IMR-90 (cell line): ENCODE measurements around the gene SIPA1. TPM values are rescaled to one million over a fixed set of nuclear protein-coding genes. Genes with fewer than 3 reads are reported as not detected.

Source experiments
- ATAC-seq: fragments of 200-7000 bp; cut with Tn5 transposase; 2 replicates; pipeline ENCODE4 v1.9.1; 2020; ENCODE audit warnings: low read depth, mild to moderate bottlenecking, moderate library complexity
- BruUV-seq: library from RNA; stranded (reverse); fragments of 400-500 nt; replicated peaks from 2 replicates; lab custom pipeline; 2021; lab: Mats Ljungman, UMichigan
- CTCF ChIA-PET: fragments of 300-600 bp; formaldehyde crosslinking; extraction: SDS; loops from one replicate; lab custom pipeline; 2021; ENCODE audit warnings: antibody characterized with exemption; lab: Yijun Ruan, JAX
- POLR2A ChIA-PET: fragments of 300-600 bp; sonication (Branson Sonifier 250); formaldehyde crosslinking; loops from one replicate; lab custom pipeline; 2022; ENCODE audit warnings: antibody characterized with exemption; ENCODE audit not compliant: unreplicated experiment; lab: Charles Lee
- DNase-seq: peaks from one replicate; pipeline ENCODE4 v3.0.0; 2013
- H2AFZ ChIP-seq: replicated peaks from 2 replicates; pipeline ENCODE3; 2013; ENCODE audit warnings: low read length, mild to moderate bottlenecking; ENCODE audit not compliant: poor library complexity
- H2AK5ac ChIP-seq: 2 replicates; pipeline ENCODE4 v1.6.1; 2013; ENCODE audit warnings: low read depth, low read length, inconsistent platforms
- H2AK9ac ChIP-seq: replicated peaks from 2 replicates; pipeline ENCODE3; 2013; ENCODE audit warnings: mild to moderate bottlenecking, low read depth, low read length, moderate library complexity; ENCODE audit not compliant: poor library complexity
- H2BK120ac ChIP-seq: 2 replicates; pipeline ENCODE4 v1.6.1; 2013; ENCODE audit warnings: low read depth, low read length, inconsistent platforms
- H2BK15ac ChIP-seq: 3 replicates; pipeline ENCODE4 v1.6.1; 2013; ENCODE audit warnings: low read depth, low read length, inconsistent platforms
- H2BK20ac ChIP-seq: 2 replicates; pipeline ENCODE4 v1.6.1; 2013; ENCODE audit warnings: low read depth, mild to moderate bottlenecking, inconsistent platforms, low read length, moderate library complexity
- H2BK5ac ChIP-seq: 2 replicates; pipeline ENCODE4 v1.6.1; 2013; ENCODE audit warnings: mild to moderate bottlenecking, low read depth, low read length, inconsistent platforms; ENCODE audit not compliant: poor library complexity, severe bottlenecking
- H3K14ac ChIP-seq: replicated peaks from 2 replicates; pipeline ENCODE4 v1.6.1; 2013; ENCODE audit warnings: low read depth, low read length, inconsistent platforms
- H3K18ac ChIP-seq: 2 replicates; pipeline ENCODE4 v1.6.1; 2013; ENCODE audit warnings: low read depth, low read length, control low read depth
- H3K23ac ChIP-seq: 2 replicates; pipeline ENCODE4 v1.6.1; 2013; ENCODE audit warnings: low read depth, low read length, inconsistent platforms
- H3K27ac ChIP-seq: 2 replicates; pipeline ENCODE4 v1.5.1; 2013; ENCODE audit warnings: mild to moderate bottlenecking, control low read depth, low read length; ENCODE audit not compliant: insufficient read depth
- H3K27me3 ChIP-seq: 2 replicates; pipeline ENCODE4 v1.6.1; 2013; ENCODE audit warnings: low read length; ENCODE audit not compliant: control insufficient read depth, insufficient read depth
- H3K36me3 ChIP-seq: 2 replicates; pipeline ENCODE4 v1.6.1; 2013; ENCODE audit warnings: low read length, mixed read lengths; ENCODE audit not compliant: control insufficient read depth, insufficient read depth
- H3K4ac ChIP-seq: 2 replicates; pipeline ENCODE4 v1.6.1; 2013; ENCODE audit warnings: low read depth, low read length, inconsistent platforms
- H3K4me1 ChIP-seq: 2 replicates; pipeline ENCODE4 v1.6.1; 2013; ENCODE audit warnings: low read length, mixed read lengths; ENCODE audit not compliant: control insufficient read depth, insufficient read depth
- H3K4me2 ChIP-seq: 2 replicates; pipeline ENCODE4 v1.6.1; 2013; ENCODE audit warnings: low read depth, mild to moderate bottlenecking, control low read depth, low read length, moderate library complexity
- H3K4me3 ChIP-seq: 2 replicates; pipeline ENCODE4 v1.5.1; 2013; ENCODE audit warnings: low read depth, mild to moderate bottlenecking, control low read depth, low read length, moderate library complexity; ENCODE audit not compliant: insufficient read depth
- H3K56ac ChIP-seq: 2 replicates; pipeline ENCODE4 v1.6.1; 2013; ENCODE audit warnings: low read length, inconsistent platforms; ENCODE audit not compliant: insufficient read depth; ENCODE audit errors: extremely low read depth
- H3K79me1 ChIP-seq, 2 experiments: 2 replicates each; pipeline ENCODE4 v1.6.1; 2013; ENCODE audit warnings: low read length in 2 of 2, inconsistent platforms in 1 of 2, low read depth in 1 of 2
- H3K9ac ChIP-seq: 2 replicates; pipeline ENCODE4 v1.6.1; 2013; ENCODE audit warnings: low read depth, low read length, control low read depth
- H3K9me1 ChIP-seq: 2 replicates; pipeline ENCODE4 v1.6.1; 2013; ENCODE audit warnings: low read length, inconsistent platforms; ENCODE audit not compliant: insufficient read depth
- H3K9me3 ChIP-seq: 2 replicates; pipeline ENCODE4 v1.6.1; 2013; ENCODE audit warnings: low read length; ENCODE audit not compliant: control insufficient read depth, insufficient read depth
- H4K20me1 ChIP-seq: 2 replicates; pipeline ENCODE4 v1.6.1; 2013; ENCODE audit warnings: low read length, inconsistent platforms; ENCODE audit not compliant: insufficient read depth
- H4K5ac ChIP-seq: 2 replicates; pipeline ENCODE4 v1.6.1; 2013; ENCODE audit warnings: mild to moderate bottlenecking, low read depth, low read length, control low read depth
- H4K8ac ChIP-seq, 2 experiments: 2 replicates each; pipeline ENCODE4 v1.6.1; 2013; ENCODE audit warnings: low read depth in 2 of 2, low read length in 2 of 2, control low read depth in 1 of 2, inconsistent platforms in 1 of 2
- H4K91ac ChIP-seq: 2 replicates; pipeline ENCODE4 v1.6.1; 2013; ENCODE audit warnings: low read depth, low read length, inconsistent platforms; ENCODE audit not compliant: insufficient read depth
- ELK1 ChIP-seq: fragments of 150-350 bp; IDR thresholded peaks from 2 replicates; pipeline ENCODE4 v1.6.1; 2016; ENCODE audit warnings: low read depth, mild to moderate bottlenecking, low read length, moderate library complexity, borderline replicate concordance
- MAZ ChIP-seq: IDR thresholded peaks from 2 replicates; pipeline ENCODE4 v1.6.1; 2012; ENCODE audit warnings: low read depth, mild to moderate bottlenecking, low read length, improper control_type of control experiment, moderate library complexity, borderline replicate concordance
- WGBS, 2 experiments: methylation state at CpG; one replicate each; pipeline versions ENCODE4 v1.1.5 to v1.1.7; 2013; ENCODE audit warnings: missing lambda C conversion rate in 2 of 2; ENCODE audit not compliant: insufficient read length in 1 of 2; ENCODE audit errors: extremely low coverage in 2 of 2; 5-methylcytosine and 5-hydroxymethylcytosine counted together
- dilution Hi-C: fragments of 300-500 bp; cut with HindIII; formaldehyde crosslinking; loops from one replicate; pipeline ENCODE4 v1.14.3; 2018; ENCODE audit warnings: low sequenced_read_pairs; ENCODE audit not compliant: unreplicated experiment
- in situ Hi-C: fragments of 300-500 bp; cut with MboI; formaldehyde crosslinking; loops from 3 replicates; pipeline ENCODE4 v1.14.3; 2019; ENCODE audit warnings: low sequenced_read_pairs, inconsistent platforms, mixed read lengths
- intact Hi-C: fragments of 100-400 bp; cut with micrococcal nuclease; formaldehyde crosslinking; loops from 2 replicates; pipeline ENCODE4 v1.10.0; 2022
- polyA plus RNA-seq, 3 experiments: library from polyadenylated mRNA; depleted of rRNA; stranded (reverse); fragments of >200 nt; gene quantifications; 2 replicates each; pipeline ENCODE4 v1.2.3, GENCODE V29; 2012; ENCODE audit warnings: low replicate concordance in 1 of 3
- total RNA-seq: library from RNA; depleted of rRNA; stranded (reverse); fragments of >200 nt; gene quantifications from 2 replicates; pipeline ENCODE4 v1.2.3, GENCODE V29; 2012

SIPA1 gene
- total and polyA plus RNA-seq, 2 of the 4 experiments (the other 2 are of a cell fraction): 10.6 to 39.7 TPM

GRCh38 chr11:65615229-65615949, 22.5 kb upstream of the SIPA1 start, which contains the start of gene PCNX3 (continued):
- TF ChIP-seq ELK1: no peak

DNA sequence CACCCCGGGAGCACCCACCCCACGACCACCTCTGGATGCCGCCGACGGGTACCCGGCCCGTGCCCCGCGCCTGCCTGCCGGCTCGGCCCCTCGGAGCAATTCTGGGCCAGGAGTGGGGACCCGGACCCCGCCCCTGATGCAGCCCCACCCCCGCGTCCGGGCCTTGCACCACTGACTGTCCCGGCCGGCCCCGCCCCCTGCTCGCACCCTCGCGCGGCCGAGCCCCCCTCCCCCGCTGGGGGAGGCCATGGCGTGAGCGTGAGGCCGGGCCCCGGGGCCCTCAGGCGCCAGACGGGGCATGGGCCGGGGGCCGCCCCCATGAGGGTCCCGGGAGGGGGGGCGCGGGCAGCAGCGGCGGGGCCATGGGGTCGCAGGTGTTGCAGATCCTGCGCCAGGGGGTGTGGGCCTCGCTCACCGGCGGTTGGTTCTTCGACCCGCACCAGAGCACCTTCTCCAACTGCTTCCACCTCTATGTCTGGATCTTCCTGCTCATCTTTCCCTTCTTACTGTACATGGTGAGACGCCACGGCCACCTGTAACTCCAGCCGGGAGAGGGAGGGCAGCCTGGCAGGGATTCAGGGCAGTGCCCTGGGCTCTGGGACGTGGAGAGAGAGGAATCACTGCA, 21.8 kb upstream of the SIPA1 start:
- no peak overlapping the region for H4K5ac ChIP-seq
- H3K27me3 ChIP-seq: no peaks in the 10 kb centered on the region
- H3K9me3 ChIP-seq: no peaks in the 10 kb centered on the region
- peak overlapping the region; percentile 49; the same call in 1 of the 2 replicates for H2AK5ac ChIP-seq
- no peak overlapping the region for H2BK120ac ChIP-seq
- no peak for DNase-seq
- H3K56ac ChIP-seq: peak overlapping the region; percentile 73
- H3K27ac ChIP-seq: peak overlapping the region; percentile 69
- H2AK9ac ChIP-seq: peak overlapping the region; percentile 99
- peak overlapping the region; percentile 34; the same call in 1 of the 2 replicates for H4K91ac ChIP-seq
- H2AFZ ChIP-seq: peak overlapping the region; percentile 91
- H3K9me1 ChIP-seq: 0 out of 2 replicates have a peak, but pooled peaks cover 9% of the 10 kb centered on the region
- H3K36me3 ChIP-seq: peaks cover 30% of the 10 kb centered on the region; the same call in 1 of the 2 replicates
- WGBS, 2 experiments: 1% methylated on average over 12 of the region's 50 CpGs; no CpG with 5 or more reads in 1 of the 2 experiments
- H2BK5ac ChIP-seq: peak overlapping the region; percentile 61
- H3K18ac ChIP-seq: no peak overlapping the region
- H2BK20ac ChIP-seq: no peak overlapping the region
- intact Hi-C loops: no loop called here
- H4K20me1 ChIP-seq: peaks cover 26% of the 10 kb centered on the region
- BruUV-seq: no TSS peak
- H3K79me1 ChIP-seq: peaks cover 7 to 65% of the 10 kb centered on the region in 2 experiments
- peaks cover 19% of the 10 kb centered on the region for H3K4me1 ChIP-seq
- in situ Hi-C loops: no loop called here
- peak overlapping the region; percentile 64 for H3K4ac ChIP-seq
- ChIA-PET CTCF (no interaction called here), POLR2A (interaction anchor here (1.0 kb wide), 2 partner anchors 108 to 116 kb away, joined by 3 to 4 read pairs; no protein-coding TSS in a partner anchor)
- peak overlapping the region; percentile 68 for H3K14ac ChIP-seq
- peak overlapping the region; percentile 56 for H3K4me3 ChIP-seq
- dilution Hi-C loops: no loop called here
- H2BK15ac ChIP-seq: no peak overlapping the region
- peak; percentile 16 for ATAC-seq
- H3K4me2 ChIP-seq: peak overlapping the region; percentile 93
- H3K23ac ChIP-seq: peak overlapping the region; percentile 41; the same call in 1 of the 2 replicates
- TF ChIP-seq MAZ (peak; percentile 27; the same call in 1 of the 2 replicates), ELK1 (no peak)
- H4K8ac ChIP-seq: peak overlapping the region in 1 of 2 experiments; percentile 75; a peak in 1 of 4 replicates
- peak overlapping the region; percentile 85 for H3K9ac ChIP-seq
